Natural killer cell (primary cell): ENCODE results near the gene SNAP29. TPM values are rescaled to one million over a fixed set of nuclear protein-coding genes. Genes with fewer than 3 reads are reported as not detected.

ENCODE experiments used
- ATAC-seq, 3 donors: fragments of 150-1000 bp in 2 of 3; fragments of 200-7000 bp in 1 of 3; cut with Tn5 transposase; 1 replicate in 1 of 3; 2 replicates in 2 of 3; pipeline ENCODE4 v1.10.0; 2021; ENCODE audit warnings: mild to moderate bottlenecking in 2 of 3, moderate library complexity in 2 of 3
- DNase-seq, 2 donors: peaks; one replicate each; pipeline versions ENCODE4 v3.0.0 to v3.0.0-alpha.2; 2013 to 2021; ENCODE audit warnings: mixed read lengths in 1 of 2
- H3K27ac ChIP-seq: one replicate; pipeline ENCODE4 v1.5.1; 2013; ENCODE audit warnings: mild to moderate bottlenecking, low read length
- H3K27me3 ChIP-seq: one replicate; pipeline ENCODE4 v1.6.1; 2013; ENCODE audit warnings: low read length; ENCODE audit not compliant: control insufficient read depth, insufficient read depth
- H3K36me3 ChIP-seq: one replicate; pipeline ENCODE4 v1.6.1; 2013; ENCODE audit warnings: low read length; ENCODE audit not compliant: control insufficient read depth, insufficient read depth
- H3K4me1 ChIP-seq: one replicate; pipeline ENCODE4 v1.6.1; 2013; ENCODE audit warnings: low read length; ENCODE audit not compliant: control insufficient read depth, insufficient read depth
- H3K4me3 ChIP-seq: one replicate; pipeline ENCODE4 v1.5.1; 2013; ENCODE audit warnings: low read length
- H3K9me3 ChIP-seq: one replicate; pipeline ENCODE4 v1.6.1; 2013; ENCODE audit warnings: low read length; ENCODE audit not compliant: control insufficient read depth, insufficient read depth
- H3K27ac Mint-ChIP-seq, 2 donors: one replicate each; pipeline ENCODE4 v1.8.0; 2022; ENCODE audit warnings: mild to moderate bottlenecking in 2 of 2, mixed read lengths in 2 of 2, moderate library complexity in 1 of 2
- H3K27me3 Mint-ChIP-seq, 2 donors: one replicate each; pipeline ENCODE4 v1.8.0; 2022; ENCODE audit warnings: low read depth in 2 of 2, mixed read lengths in 2 of 2
- H3K36me3 Mint-ChIP-seq: one replicate; pipeline ENCODE4 v1.8.0; 2022; ENCODE audit warnings: mixed read lengths
- H3K4me1 Mint-ChIP-seq, 2 donors: one replicate each; pipeline ENCODE4 v1.8.0; 2022; ENCODE audit warnings: mixed read lengths in 2 of 2
- H3K4me3 Mint-ChIP-seq: one replicate; pipeline ENCODE4 v1.8.0; 2022; ENCODE audit warnings: mild to moderate bottlenecking, moderate library complexity, mixed read lengths
- H3K9me3 Mint-ChIP-seq, 2 donors: one replicate each; pipeline ENCODE4 v1.8.0; 2022; ENCODE audit warnings: mixed read lengths in 2 of 2
- WGBS: methylation state at CpG from one replicate; pipeline ENCODE4 v1.1.7; 2013; ENCODE audit warnings: missing lambda C conversion rate; ENCODE audit not compliant: insufficient coverage; 5-methylcytosine and 5-hydroxymethylcytosine counted together
- intact Hi-C: fragments of 100-400 bp; cut with micrococcal nuclease; formaldehyde crosslinking; loops from one replicate; pipeline ENCODE4 v1.14.2; 2022
- total RNA-seq, 4 donors: library from RNA; stranded (reverse); fragments of 120-200 nt in 1 of 4; gene quantifications; one replicate each; pipeline versions ENCODE4 v1.2.3 to v1.2.4, GENCODE V29; 2013 to 2022
- TF ChIP-seq, protein P1 (sequence below): fragments of 200-600 bp; IDR thresholded peaks from one replicate; pipeline ENCODE4 v1.8.0; 2022; ENCODE audit warnings: antibody characterized with exemption

SNAP29 gene
- total RNA-seq, 3 donors from 2014 or later (not counting 1 experiment from before 2014, with no cell fraction given), result 35.1 to 40.3 (median 36.8) TPM

DNA sequence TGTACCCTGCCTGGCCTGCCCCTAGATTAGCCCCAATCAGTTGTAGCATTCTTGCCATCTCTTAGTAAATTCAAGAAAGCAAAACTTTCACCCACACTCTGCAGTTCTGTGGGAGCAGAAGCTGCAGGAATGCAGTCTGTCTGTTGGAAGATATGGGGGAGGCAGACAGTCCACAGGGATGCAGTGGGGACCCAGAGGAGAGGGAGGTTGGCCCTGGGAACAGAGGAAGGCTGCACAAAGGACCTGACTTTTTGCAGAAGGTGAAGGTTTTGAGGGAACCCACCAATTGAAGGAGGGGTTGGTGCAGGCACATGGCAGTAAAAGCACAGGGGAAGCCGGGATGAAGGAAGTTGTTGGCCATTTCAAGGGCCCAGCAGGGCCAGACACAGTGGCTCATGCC lies 16.5 kb downstream of the SNAP29 start:
- TF ChIP-seq, protein P1, sequence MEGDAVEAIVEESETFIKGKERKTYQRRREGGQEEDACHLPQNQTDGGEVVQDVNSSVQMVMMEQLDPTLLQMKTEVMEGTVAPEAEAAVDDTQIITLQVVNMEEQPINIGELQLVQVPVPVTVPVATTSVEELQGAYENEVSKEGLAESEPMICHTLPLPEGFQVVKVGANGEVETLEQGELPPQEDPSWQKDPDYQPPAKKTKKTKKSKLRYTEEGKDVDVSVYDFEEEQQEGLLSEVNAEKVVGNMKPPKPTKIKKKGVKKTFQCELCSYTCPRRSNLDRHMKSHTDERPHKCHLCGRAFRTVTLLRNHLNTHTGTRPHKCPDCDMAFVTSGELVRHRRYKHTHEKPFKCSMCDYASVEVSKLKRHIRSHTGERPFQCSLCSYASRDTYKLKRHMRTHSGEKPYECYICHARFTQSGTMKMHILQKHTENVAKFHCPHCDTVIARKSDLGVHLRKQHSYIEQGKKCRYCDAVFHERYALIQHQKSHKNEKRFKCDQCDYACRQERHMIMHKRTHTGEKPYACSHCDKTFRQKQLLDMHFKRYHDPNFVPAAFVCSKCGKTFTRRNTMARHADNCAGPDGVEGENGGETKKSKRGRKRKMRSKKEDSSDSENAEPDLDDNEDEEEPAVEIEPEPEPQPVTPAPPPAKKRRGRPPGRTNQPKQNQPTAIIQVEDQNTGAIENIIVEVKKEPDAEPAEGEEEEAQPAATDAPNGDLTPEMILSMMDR, result no peak
- H3K27ac Mint-ChIP-seq, result peak overlapping the region in 1 of 2 donors; percentile 49
- no peaks in the 10 kb centered on the region for H3K9me3 Mint-ChIP-seq
- Histone ChIP-seq H3K4me1 (no peaks in the 10 kb centered on the region), H3K27ac (no peak overlapping the region), H3K4me3 (no peak overlapping the region), H3K27me3 (no peaks in the 10 kb centered on the region), H3K36me3 (peaks cover 50% of the 10 kb centered on the region), H3K9me3 (no peaks in the 10 kb centered on the region)
- H3K4me1 Mint-ChIP-seq, result no peaks in the 10 kb centered on the region
- no peak overlapping the region for H3K4me3 Mint-ChIP-seq
- ATAC-seq (no peak), DNase-seq (no peak)
- H3K36me3 Mint-ChIP-seq, result no peaks in the 10 kb centered on the region
- 91% methylated on average over 1 of the region's 1 CpG for WGBS
- H3K27me3 Mint-ChIP-seq, result no peaks in the 10 kb centered on the region
- intact Hi-C loops, result no loop called here

DNA sequence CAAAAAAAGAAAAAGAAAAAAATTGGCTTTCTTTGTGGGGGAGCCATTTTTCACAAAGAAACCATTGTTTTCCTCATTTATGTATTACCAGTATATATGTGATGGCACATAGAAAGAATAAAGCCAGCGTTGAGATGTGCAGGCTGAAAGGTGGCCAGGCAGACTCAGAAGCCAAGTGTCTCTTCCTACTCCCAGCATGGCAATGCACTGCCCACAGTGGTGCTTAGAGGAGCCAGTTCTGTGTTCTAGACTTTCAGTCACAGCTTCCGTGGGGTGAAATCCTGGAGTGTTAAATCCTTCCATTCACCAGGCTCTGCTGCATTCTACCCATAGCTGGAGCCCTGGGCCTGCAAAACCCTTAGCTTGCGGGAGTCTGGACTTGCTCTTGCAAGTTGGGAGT lies 18.9 kb downstream of the SNAP29 start:
- 100% methylated on average over 3 of the region's 3 CpGs for WGBS
- Histone ChIP-seq H3K27ac (no peak overlapping the region), H3K4me1 (no peaks in the 10 kb centered on the region), H3K9me3 (no peaks in the 10 kb centered on the region), H3K27me3 (no peaks in the 10 kb centered on the region), H3K36me3 (peaks cover 55% of the 10 kb centered on the region), H3K4me3 (no peak overlapping the region)
- Mint-ChIP-seq H3K4me3 (no peak overlapping the region), H3K27ac (no peak overlapping the region), H3K27me3 (no peaks in the 10 kb centered on the region), H3K36me3 (peaks cover 11% of the 10 kb centered on the region), H3K9me3 (no peaks in the 10 kb centered on the region), H3K4me1 (no peaks in the 10 kb centered on the region)
- intact Hi-C loops, result no loop called here
- no peak for DNase-seq
- ATAC-seq, result no peak
- TF ChIP-seq, protein P1, result no peak

- intact Hi-C loops, result no loop called here
- Histone ChIP-seq H3K9me3 (no peaks in the 10 kb centered on the region), H3K4me3 (no peak overlapping the region), H3K36me3 (peaks cover 51% of the 10 kb centered on the region), H3K27me3 (no peaks in the 10 kb centered on the region), H3K4me1 (peaks cover 10% of the 10 kb centered on the region), H3K27ac (no peak overlapping the region)
- peak overlapping the region in 1 of 2 donors; percentile 42 for H3K27ac Mint-ChIP-seq
- ATAC-seq, result no peak
- peaks cover 9% of the 10 kb centered on the region in 2 donors for H3K4me1 Mint-ChIP-seq
- TF ChIP-seq, protein P1, result no peak
- H3K9me3 Mint-ChIP-seq, result no peaks in the 10 kb centered on the region
- no peaks in the 10 kb centered on the region for H3K27me3 Mint-ChIP-seq
- WGBS, result 98% methylated on average over 3 of the region's 5 CpGs
- DNase-seq, result no peak
- H3K36me3 Mint-ChIP-seq, result peaks cover 25% of the 10 kb centered on the region
- H3K4me3 Mint-ChIP-seq, result no peak overlapping the region
Measured at GRCh38 chr22:20881231-20881630, 22.4 kb downstream of the SNAP29 start.
